Activated CD4-positive, alpha-beta T cell treated with anti-CD3 and anti-CD28 coated beads, Interleukin-2, Interleukin-4, amounts not matched to agents 100 ng/mL and 50 ng/mL, durations not matched to agents 16 hours and 8 hours (primary cell): ENCODE results near the gene CINP.
A peak's percentile ranks its signal among the peaks of the same experiment; 100 is the strongest.

Experiments used
- DNase-seq: peaks from one replicate; pipeline ENCODE4 v3.0.0-alpha.2; 2020; ENCODE audit warnings: low spot score

CINP gene

GRCh38 chr14:102362545-102363181, at the start of gene CINP, which contains the start of gene TECPR2:
TSS of gene CINP (minus strand) at chr14:102362890. CDS start at chr14:102362851, 39 bp downstream.
TSS of gene TECPR2 (plus strand) at chr14:102362941. CDS start at chr14:102376722, 13,781 bp downstream.
- peak; percentile 95 for DNase-seq

DNA sequence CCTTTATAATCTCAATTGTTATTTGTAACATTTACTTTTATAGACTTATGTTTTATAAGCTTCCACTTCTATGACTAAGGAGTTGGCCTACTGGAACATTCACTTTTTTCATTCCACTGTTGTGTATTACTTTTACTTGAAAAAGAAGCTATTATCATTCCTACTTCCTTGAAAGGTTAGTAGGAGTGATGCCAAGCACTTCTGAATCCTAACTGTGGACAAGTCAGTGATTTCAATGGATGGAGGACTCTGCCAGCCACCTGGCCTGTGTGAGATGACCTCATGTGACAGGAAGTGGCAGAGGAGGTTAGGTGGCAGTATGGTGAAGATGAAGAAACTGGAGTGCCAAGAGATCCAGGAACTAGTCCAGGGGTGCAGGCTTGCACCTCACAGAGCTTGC, 46.0 kb upstream of the CINP start:
- no peak for DNase-seq

DNA sequence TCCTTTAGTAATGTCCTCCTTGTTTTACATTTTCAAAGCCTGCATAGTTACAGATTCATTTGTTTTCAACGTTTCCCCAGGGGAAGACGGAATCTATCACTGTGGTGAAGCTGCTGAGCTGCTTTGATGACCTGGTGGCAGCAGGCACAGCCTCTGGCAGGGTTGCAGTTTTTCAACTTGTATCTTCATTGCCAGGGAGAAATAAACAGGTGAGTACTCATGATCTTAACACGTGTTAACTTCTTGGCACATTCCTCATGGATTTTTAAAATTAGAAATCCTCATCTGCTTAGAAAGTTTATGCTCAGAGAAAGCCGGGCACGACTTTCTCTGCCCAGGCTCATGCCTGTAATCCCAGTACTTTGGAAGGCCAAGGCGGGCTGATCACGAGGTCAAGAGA, 44.6 kb upstream of the CINP start:
- no peak for DNase-seq

- DNase-seq: no peak
Observed at GRCh38 chr14:102403028-102403427, 40.3 kb upstream of the CINP start.

GRCh38 chr14:102396521-102396920, 33.8 kb upstream of the CINP start:
- DNase-seq: no peak

DNA sequence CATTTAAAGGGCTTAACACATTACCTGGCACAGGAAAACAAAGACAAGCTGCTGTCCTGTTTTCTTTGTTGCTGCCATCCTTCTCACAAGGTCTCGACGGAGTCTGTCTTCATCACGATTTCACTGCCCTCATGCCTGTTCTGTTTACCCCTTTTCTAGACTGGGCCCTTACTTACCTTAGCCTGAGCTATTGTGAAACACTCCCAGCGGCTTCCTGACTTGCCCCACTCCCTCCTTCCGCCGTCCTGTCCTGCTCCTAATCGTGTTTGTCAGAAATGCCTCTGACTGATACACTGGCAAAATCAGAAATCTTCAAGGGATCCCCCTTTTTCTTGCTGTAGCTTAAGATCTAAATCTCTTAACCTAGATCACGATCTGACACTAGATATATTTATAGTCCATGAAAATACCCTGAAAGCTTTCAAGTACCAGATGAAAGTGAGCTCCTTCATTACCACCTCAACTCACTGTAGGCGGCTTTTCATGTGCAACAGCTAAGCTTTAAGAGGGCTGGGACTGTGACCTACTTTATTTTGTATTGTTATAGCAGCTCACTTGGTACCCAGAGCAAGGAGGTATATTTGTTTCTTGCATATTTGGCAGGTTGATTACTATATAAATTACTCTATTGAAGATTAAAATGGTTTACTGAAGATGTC, 32.2 kb upstream of the CINP start:
- DNase-seq: no peak

DNA sequence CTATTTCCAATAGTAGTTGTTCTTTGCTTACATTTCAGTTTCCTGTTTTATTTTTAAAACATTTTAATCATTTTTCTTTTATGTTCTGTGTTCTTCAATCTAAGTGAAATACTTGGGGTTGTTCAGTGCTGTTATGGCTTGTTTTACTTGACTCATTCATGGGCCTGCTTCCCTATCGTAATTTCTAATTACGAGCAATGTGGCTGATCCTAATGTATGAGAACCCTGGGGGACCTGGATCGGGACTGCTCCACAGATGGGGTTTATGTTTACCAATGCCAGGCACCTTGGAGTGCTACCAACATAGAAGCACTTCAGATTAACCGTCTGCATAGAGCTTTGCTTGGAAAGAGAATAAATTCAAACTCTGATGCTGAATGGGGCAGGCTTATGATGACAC, 29.8 kb upstream of the CINP start:
- no peak for DNase-seq

DNA sequence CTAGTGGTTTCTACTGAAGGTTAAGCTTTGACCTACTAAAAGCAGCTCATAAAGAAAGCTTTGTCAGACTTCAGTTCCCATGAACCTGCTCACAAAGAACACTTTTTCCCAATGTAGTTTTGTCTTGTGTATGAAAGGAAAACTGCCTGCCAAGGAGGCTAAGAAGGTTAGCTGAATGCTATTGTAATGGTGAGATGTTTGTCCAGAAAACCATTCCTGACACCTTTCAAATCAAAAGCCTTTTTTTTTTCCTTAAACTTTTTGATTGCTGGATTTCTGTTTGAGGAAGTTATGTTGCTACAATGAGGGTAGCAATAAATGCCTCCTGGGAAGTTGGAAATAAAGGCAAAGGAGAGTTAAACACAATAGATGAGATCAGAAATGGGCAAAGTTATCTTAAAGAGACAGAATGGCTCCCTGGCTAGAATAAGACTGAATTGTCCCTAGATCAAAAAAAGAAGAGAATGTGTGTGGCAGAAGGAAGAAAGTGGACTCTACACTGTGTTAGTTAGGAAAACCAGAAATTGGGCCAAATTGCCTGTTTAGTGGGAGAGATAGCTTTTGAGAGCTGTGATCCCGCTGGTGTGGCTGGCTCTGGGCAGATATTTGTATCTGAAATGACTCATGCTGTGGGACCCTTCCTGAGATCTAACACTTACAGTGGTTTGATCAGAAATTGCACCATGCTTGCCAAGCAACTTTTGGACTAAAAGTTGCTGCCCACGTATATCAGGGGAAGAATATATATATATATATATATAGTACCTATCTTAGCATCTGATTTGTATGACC, 27.6 kb upstream of the CINP start:
- no peak for DNase-seq

DNA sequence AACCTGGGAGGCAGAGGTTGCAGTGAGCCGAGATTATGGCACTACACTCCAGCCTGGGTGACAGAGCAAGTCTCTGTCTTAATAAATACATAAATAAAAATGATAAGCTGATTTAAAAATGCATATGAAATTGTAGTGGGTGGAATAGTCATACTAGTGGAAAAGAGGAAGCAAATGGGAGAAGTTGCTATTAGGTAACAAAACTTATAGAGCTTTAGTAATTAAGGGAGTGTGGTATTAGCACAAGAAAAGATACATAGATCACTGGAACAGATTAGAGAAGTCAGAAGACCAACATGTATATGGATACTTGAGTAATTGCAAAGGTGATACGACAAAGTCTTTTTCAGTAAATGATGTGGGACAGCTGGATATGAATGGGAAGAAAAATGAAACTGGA, 26.6 kb upstream of the CINP start:
- no peak for DNase-seq

DNA sequence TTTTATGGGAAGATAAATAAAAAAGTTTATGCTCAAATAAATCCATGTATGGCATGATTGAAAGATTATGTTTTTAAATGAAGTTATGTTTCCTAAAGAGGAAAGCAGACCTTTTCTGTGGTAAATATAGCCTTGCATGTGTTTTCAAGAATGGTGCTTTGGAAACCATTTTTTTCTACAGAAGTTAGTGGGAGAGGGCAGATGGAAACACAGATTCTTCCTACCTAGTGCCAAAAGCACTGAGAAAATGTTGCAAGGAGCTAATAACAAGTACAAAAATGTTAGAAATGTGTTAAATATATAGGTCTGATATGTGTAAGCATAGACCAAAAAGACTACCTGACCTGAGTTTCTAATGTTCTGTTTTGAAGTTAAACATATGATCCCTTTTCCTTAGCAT, 24.4 kb upstream of the CINP start:
- no peak for DNase-seq

- DNase-seq: no peak
Observed at GRCh38 chr14:102378830-102379229, 16.1 kb upstream of the CINP start.

DNA sequence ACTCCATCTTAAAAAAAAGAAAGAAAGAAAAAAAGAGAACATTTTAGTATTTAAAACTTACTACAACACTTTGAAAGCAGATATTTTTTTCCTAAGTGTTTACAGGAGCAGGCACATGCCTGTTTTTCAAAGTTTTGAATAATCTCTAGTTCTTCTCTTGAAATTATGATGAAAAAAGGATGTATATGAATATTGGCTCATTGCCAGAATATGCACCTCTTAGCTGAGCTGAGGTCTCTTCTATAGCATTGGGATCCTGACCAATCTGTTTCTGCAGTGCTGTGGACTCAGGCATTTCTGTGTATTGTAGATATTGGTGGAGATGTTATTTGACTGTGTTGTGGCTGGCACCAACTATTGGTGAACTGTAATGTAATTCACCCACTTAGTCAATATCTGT, 15.0 kb upstream of the CINP start:
- no peak for DNase-seq

- DNase-seq: no peak
Observed at GRCh38 chr14:102375119-102375518, 12.4 kb upstream of the CINP start.

- DNase-seq: no peak
Observed at GRCh38 chr14:102374264-102374663, 11.6 kb upstream of the CINP start.

DNA sequence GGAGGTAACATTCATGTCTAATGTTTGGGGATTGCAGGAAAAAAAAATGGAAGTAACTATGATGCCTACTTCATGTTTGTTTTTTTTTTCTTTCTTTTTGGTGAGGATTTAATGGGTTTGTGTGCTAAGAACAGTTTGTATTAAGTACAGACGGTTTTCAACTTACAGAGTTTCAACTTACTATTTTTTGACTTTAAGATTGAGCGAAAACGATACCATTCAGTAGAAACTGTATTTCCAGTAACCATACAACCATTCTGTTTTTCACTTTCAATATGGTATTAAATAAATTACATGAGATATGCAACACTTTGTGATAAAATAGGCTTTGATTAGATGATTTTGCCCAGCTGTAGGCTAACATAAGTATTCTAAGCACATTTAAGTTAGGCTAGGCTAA, 10.4 kb upstream of the CINP start:
- DNase-seq: no peak

DNA sequence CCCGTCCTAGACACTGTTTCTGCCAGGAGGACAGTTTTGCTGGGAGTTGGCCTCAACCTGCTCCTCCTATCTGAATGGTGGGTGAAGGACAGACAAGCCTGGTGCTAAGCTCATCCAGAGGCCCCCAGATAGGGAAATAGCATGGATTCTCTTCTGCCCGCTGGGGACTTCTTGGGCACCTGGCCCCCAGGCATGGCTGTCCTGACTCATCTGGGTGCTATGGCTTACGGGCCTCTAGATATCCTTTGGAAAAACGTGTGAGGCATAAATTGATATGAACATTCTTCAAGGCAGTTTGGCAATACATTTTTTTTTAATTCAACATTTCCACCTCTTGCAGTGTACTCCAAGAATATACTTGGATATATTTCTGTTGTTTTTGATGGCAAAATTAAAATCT, 8.7 kb upstream of the CINP start:
- DNase-seq: no peak

DNA sequence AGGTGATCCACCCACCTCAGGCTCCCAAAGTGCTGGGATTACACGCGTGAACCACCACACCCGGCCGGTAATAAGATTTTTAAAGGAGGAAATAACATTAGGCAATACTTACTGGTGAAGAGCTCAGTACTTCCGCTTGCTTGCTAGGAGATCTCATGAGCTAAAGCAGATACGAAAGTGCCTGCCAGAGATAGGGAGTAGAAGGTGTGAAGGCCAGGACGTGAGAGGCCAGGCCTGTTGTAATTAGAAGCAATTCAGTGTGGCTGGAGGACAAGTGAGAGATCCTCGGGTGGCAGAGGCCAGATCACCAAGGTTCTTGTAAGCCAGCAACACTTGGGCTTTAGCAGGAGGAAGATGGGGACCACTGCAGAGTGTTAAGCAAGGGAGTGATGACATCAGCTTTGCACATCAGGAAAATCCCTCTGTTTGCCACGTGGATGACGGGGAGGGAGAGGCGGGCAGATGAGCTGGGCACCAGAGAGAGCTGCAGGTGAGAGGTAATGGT, 7.7 kb upstream of the CINP start:
- DNase-seq: no peak

GRCh38 chr14:102363182-102363943, 673 bp upstream of the CINP start:
- no peak for DNase-seq

GRCh38 chr14:102362084-102362483, 606 bp downstream of the CINP start:
- peak; percentile 68 for DNase-seq

DNA sequence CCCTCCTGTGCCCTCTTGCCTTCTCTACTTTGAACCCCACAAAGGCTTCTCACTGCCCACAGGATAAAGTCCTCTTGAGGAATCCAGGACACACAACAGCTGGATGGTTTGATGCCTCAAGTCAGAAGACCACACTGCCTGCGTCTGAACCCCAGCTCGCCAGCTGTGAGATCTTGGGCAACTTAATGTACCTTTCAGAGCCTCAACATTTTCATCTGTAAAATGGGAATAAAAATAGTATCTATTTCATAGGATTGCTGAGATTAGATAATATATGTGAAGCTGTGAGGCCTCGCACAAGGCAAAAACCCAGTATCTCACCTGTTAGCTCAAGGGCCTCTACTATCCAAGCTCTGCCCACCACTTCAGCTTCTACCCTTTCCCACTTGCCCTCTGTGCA, 2.3 kb downstream of the CINP start:
- DNase-seq: no peak

DNA sequence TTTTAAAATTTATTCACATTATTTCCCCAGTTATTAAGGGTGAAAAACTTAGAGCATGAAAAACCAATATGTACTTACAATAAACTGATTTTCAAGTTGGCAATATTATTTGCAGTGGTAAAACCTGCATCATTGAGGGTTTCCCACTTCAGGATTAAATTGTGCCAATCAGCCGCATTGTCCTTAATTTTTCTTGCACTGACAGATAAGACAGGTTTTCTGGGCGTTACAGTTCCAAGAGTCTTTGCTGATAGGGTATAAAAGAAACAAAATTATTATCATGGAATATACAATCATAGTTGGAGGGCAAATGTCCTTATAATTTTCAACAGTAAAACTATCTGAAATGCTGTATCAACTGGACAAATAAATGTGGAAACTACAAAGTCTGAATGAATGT, 3.3 kb downstream of the CINP start:
- DNase-seq: no peak

DNA sequence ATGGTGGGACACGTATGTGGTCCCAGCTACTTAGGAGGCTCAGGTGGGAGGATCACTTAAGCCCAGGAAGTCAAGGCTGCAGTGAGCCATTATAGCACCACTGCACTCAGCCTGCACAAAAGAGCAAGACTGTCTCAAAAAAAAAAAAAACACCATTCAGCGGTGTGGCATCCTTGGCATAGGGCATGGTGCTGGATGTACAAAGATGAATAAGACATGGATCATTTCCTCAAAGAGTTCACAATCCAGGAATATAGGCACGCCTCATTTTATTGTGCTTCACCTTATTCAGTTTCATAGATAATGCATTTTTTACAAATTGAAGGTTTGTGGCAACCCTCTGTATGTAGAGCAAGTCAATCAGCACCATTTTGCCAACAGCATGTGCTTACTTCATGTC, 6.4 kb downstream of the CINP start:
- DNase-seq: no peak
